Activated gamma-delta T cell treated with anti-CD3 and anti-CD28 coated beads, Interleukin-2, amount 50 U/mL, for 16 hours (primary cell): Measurements from ENCODE around the gene CD79B.
A peak's percentile ranks its signal among the peaks of the same experiment; 100 is the strongest.

Experiments
- DNase-seq: peaks from one replicate; pipeline ENCODE4 v3.0.0-alpha.2; 2020; ENCODE audit warnings: low read depth

The CD79B gene

GRCh38 chr17:63950940-63951907 lies 19.1 kb upstream of the CD79B start:
- no peak for DNase-seq

- DNase-seq, result no peak
These were observed 17.6 kb upstream of the CD79B start for GRCh38 chr17:63949576-63950250.

- DNase-seq, result no peak
These were observed 16.4 kb upstream of the CD79B start for GRCh38 chr17:63948521-63948920.

- DNase-seq, result no peak
These were observed 15.7 kb upstream of the CD79B start for GRCh38 chr17:63947711-63948330.

GRCh38 chr17:63946440-63947363 lies 14.6 kb upstream of the CD79B start:
- peak; percentile 30 for DNase-seq

GRCh38 chr17:63945784-63946439 lies 13.8 kb upstream of the CD79B start:
- DNase-seq, result no peak

GRCh38 chr17:63944736-63945499 lies 12.8 kb upstream of the CD79B start:
- DNase-seq, result no peak

GRCh38 chr17:63943745-63944144 lies 11.6 kb upstream of the CD79B start:
- DNase-seq, result no peak

- DNase-seq, result no peak
These were observed 10.3 kb upstream of the CD79B start for GRCh38 chr17:63942309-63942985.

GRCh38 chr17:63941751-63942150 lies 9.6 kb upstream of the CD79B start:
- no peak for DNase-seq

- DNase-seq, result no peak
These were observed 9.0 kb upstream of the CD79B start for GRCh38 chr17:63941162-63941561.

GRCh38 chr17:63940584-63940983 lies 8.5 kb upstream of the CD79B start:
- DNase-seq, result no peak

GRCh38 chr17:63939884-63940283 lies 7.8 kb upstream of the CD79B start:
- no peak for DNase-seq

GRCh38 chr17:63939401-63939800 lies 7.3 kb upstream of the CD79B start:
- DNase-seq, result no peak

- DNase-seq, result no peak
These were observed 5.8 kb upstream of the CD79B start for GRCh38 chr17:63937920-63938319.

GRCh38 chr17:63937319-63937718 lies 5.2 kb upstream of the CD79B start:
- DNase-seq, result no peak

GRCh38 chr17:63934183-63935112 lies 2.3 kb upstream of the CD79B start:
- no peak for DNase-seq

- no peak for DNase-seq
These were observed 1.5 kb upstream of the CD79B start for GRCh38 chr17:63933598-63933997.

- no peak for DNase-seq
These were observed 590 bp upstream of the CD79B start for GRCh38 chr17:63932721-63933120.
